Neural progenitor cell (in vitro differentiated cells): Measurements from ENCODE around the gene MT1X. TPM values are rescaled to one million over a fixed set of nuclear protein-coding genes. Genes with fewer than 3 reads are reported as not detected.
"Not testable (repeated sequence)": the region's sequence is repeated elsewhere in the genome, so short reads cannot be mapped to it uniquely, and the experiment has no call there.

ENCODE experiments used
- DNase-seq: peaks from one replicate; pipeline ENCODE4 v3.0.0-alpha.2; 2016; ENCODE audit warnings: low spot score
- H2AFZ ChIP-seq: fragments of 200-600 bp; sonication (generic); replicated peaks from 2 replicates; pipeline ENCODE4 v1.6.1; 2016; ENCODE audit warnings: antibody characterized with exemption
- H3F3A ChIP-seq: fragments of 200-600 bp; sonication (generic); 2 replicates; pipeline ENCODE4 v1.6.1; 2016; ENCODE audit warnings: antibody characterized with exemption, low read depth
- H3K27ac ChIP-seq: fragments of 200-600 bp; sonication (generic); 2 replicates; pipeline ENCODE4 v1.5.1; 2016; ENCODE audit warnings: mild to moderate bottlenecking
- H3K27me3 ChIP-seq: fragments of 200-600 bp; sonication (generic); 2 replicates; pipeline ENCODE4 v1.6.1; 2016; ENCODE audit warnings: mild to moderate bottlenecking, moderate library complexity
- H3K36me3 ChIP-seq: fragments of 200-600 bp; sonication (generic); 2 replicates; pipeline ENCODE4 v1.5.1; 2016
- H3K4me1 ChIP-seq: fragments of 200-600 bp; sonication (generic); 2 replicates; pipeline ENCODE4 v1.6.1; 2016; ENCODE audit warnings: mixed run types
- H3K4me2 ChIP-seq: fragments of 200-600 bp; sonication (generic); 2 replicates; pipeline ENCODE4 v1.6.1; 2016
- H3K4me3 ChIP-seq: fragments of 200-600 bp; sonication (generic); 2 replicates; pipeline ENCODE4 v1.5.1; 2016
- H3K79me2 ChIP-seq: fragments of 200-600 bp; sonication (generic); 2 replicates; pipeline ENCODE4 v1.6.1; 2016; ENCODE audit warnings: low read depth
- H3K9ac ChIP-seq: fragments of 200-600 bp; sonication (generic); 2 replicates; pipeline ENCODE4 v1.6.1; 2016
- H3K9me3 ChIP-seq: fragments of 200-600 bp; sonication (generic); 2 replicates; pipeline ENCODE4 v1.5.1; 2016; ENCODE audit warnings: low read depth
- H4K20me1 ChIP-seq: fragments of 200-600 bp; sonication (generic); 2 replicates; pipeline ENCODE4 v1.6.1; 2016; ENCODE audit warnings: low read depth
- H3K27ac Mint-ChIP-seq: 3 replicates; pipeline ENCODE4 v1.8.0; 2021; ENCODE audit warnings: mixed read lengths
- H3K27me3 Mint-ChIP-seq: 2 replicates; pipeline ENCODE4 v1.8.0; 2022; ENCODE audit warnings: low read depth, mild to moderate bottlenecking, inconsistent platforms, moderate library complexity, mixed read lengths; ENCODE audit not compliant: insufficient read depth
- H3K36me3 Mint-ChIP-seq: 3 replicates; pipeline ENCODE4 v1.8.0; 2021; ENCODE audit warnings: mixed read lengths
- H3K4me1 Mint-ChIP-seq: 3 replicates; pipeline ENCODE4 v1.8.0; 2021; ENCODE audit warnings: mixed read lengths
- H3K4me3 Mint-ChIP-seq: 3 replicates; pipeline ENCODE4 v1.8.0; 2021; ENCODE audit warnings: mild to moderate bottlenecking, moderate library complexity, mixed read lengths
- H3K9me3 Mint-ChIP-seq: 3 replicates; pipeline ENCODE4 v1.8.0; 2020; ENCODE audit warnings: mixed read lengths
- EZH2 ChIP-seq: fragments of 200-600 bp; sonication (generic); IDR thresholded peaks from 2 replicates; pipeline ENCODE4 v1.6.1; 2017; ENCODE audit warnings: antibody characterized with exemption, mild to moderate bottlenecking, moderate library complexity
- EZH2phosphoT487 ChIP-seq: fragments of 200-600 bp; sonication (generic); IDR thresholded peaks from 2 replicates; pipeline ENCODE4 v1.6.1; 2017; ENCODE audit warnings: antibody characterized with exemption
- total RNA-seq: library from RNA; depleted of rRNA; stranded (reverse); fragments of >200 nt; gene quantifications from 2 replicates; pipeline ENCODE4 v1.2.3, GENCODE V29; 2015; ENCODE audit warnings: low replicate concordance
- TF ChIP-seq, protein P1 (sequence below): fragments of 200-600 bp; sonication (generic); IDR thresholded peaks from 2 replicates; pipeline ENCODE4 v1.5.1; 2017; ENCODE audit warnings: antibody characterized with exemption, mild to moderate bottlenecking

Gene MT1X
- total RNA-seq, 1 donor from 2014 or later: not detected

DNA sequence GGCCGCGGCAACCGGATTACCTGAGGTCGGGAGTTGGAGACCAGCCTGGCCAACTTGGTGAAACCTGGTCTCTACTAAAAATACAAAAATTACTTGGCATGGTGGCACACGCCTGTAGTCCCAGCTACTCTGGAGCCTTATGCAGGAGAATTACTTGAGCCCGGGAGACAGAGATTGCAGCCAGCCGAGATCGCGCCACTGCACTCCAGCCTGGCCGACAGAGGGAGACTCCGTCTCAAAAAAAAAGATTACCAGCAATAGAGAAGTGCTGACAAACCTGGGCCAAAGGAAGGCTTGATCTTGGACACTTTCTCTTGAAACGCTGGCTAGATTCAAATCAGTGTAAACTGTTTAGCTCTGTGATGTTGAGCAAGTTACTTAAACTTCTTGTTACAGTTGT is 8.3 kb upstream of the MT1X start:
- no peak overlapping the region for H3K9ac ChIP-seq
- no peaks in the 10 kb centered on the region for H3K79me2 ChIP-seq
- Mint-ChIP-seq H3K27ac (no peak overlapping the region), H3K9me3 (no peaks in the 10 kb centered on the region), H3K36me3 (no peaks in the 10 kb centered on the region), H3K4me3 (no peak overlapping the region), H3K27me3 (peaks cover 61% of the 10 kb centered on the region), H3K4me1 (no peaks in the 10 kb centered on the region)
- H3K4me2 ChIP-seq: no peak overlapping the region
- peaks cover 11% of the 10 kb centered on the region for H4K20me1 ChIP-seq
- no peak overlapping the region for H3K4me3 ChIP-seq
- peak; percentile 52 for DNase-seq
- H2AFZ ChIP-seq: no peak overlapping the region
- peaks cover 13% of the 10 kb centered on the region for H3F3A ChIP-seq
- no peak for TF ChIP-seq EZH2
- TF ChIP-seq EZH2phosphoT487: no peak
- TF ChIP-seq, protein P1, sequence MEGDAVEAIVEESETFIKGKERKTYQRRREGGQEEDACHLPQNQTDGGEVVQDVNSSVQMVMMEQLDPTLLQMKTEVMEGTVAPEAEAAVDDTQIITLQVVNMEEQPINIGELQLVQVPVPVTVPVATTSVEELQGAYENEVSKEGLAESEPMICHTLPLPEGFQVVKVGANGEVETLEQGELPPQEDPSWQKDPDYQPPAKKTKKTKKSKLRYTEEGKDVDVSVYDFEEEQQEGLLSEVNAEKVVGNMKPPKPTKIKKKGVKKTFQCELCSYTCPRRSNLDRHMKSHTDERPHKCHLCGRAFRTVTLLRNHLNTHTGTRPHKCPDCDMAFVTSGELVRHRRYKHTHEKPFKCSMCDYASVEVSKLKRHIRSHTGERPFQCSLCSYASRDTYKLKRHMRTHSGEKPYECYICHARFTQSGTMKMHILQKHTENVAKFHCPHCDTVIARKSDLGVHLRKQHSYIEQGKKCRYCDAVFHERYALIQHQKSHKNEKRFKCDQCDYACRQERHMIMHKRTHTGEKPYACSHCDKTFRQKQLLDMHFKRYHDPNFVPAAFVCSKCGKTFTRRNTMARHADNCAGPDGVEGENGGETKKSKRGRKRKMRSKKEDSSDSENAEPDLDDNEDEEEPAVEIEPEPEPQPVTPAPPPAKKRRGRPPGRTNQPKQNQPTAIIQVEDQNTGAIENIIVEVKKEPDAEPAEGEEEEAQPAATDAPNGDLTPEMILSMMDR: peak; percentile 70
- peaks cover 100% of the 10 kb centered on the region for H3K27me3 ChIP-seq
- H3K4me1 ChIP-seq: peaks cover 3% of the 10 kb centered on the region
- H3K27ac ChIP-seq: no peak overlapping the region
- no peaks in the 10 kb centered on the region for H3K9me3 ChIP-seq
- H3K36me3 ChIP-seq: no peaks in the 10 kb centered on the region

DNA sequence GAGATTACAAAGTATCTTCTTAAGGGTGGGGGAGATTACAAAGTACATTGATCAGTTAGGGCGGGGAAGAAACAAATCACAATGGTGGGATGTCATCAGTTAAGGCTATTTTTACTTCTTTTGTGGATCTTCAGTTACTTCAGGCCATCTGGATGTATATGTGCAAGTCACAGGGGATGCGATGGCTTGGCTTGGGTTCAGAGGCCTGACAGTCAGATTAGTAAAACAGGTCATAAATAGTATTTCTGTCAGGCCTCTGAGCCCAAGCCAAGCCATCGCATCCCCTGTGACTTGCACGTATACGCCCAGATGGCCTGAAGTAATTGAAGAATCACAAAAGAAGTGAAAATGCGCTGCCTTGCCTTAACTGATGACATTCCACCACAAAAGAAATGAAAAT is 7.7 kb upstream of the MT1X start:
- not testable (repeated sequence) for H2AFZ ChIP-seq, H3K4me3 Mint-ChIP-seq, DNase-seq, H3K9ac ChIP-seq, H3K4me2 ChIP-seq, H3K27ac ChIP-seq, H3K79me2 ChIP-seq, H4K20me1 ChIP-seq, H3K27ac Mint-ChIP-seq, H3K36me3 Mint-ChIP-seq, H3K4me1 Mint-ChIP-seq, H3K4me3 ChIP-seq, H3K36me3 ChIP-seq, H3K9me3 ChIP-seq, H3K4me1 ChIP-seq, H3K9me3 Mint-ChIP-seq
- peaks cover 100% of the 10 kb centered on the region for H3K27me3 ChIP-seq
- peaks cover 58% of the 10 kb centered on the region for H3K27me3 Mint-ChIP-seq
- H3F3A ChIP-seq: peaks cover 13% of the 10 kb centered on the region

DNA sequence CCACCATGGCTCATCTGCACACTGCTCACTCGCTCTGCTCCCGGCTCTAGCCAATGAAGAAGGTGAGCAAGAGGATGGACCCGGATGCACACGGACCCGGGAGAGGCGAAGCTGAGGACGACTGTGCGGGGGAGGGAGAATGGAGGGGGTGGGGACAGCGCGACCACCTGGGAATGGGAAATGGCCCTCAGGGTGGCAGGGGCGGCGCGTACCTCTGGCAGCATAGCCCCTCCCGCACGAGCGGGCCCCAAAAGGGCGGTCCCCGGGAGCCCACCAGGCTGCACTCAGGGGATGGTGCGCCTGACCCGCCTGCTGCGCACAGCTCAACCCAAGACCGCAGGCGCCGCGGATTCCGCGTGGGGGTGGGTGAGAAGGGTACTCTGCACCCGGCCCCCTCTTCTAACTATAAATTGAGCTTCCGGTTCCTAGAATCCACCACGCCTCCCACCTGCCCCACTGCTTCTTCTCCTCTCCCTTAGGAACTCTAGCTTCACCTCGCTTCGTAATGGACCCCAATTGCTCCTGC is 6.5 kb upstream of the MT1X start:
- peaks cover 99% of the 10 kb centered on the region for H3K27me3 ChIP-seq
- H3K4me3 ChIP-seq: peak overlapping the region; percentile 45
- H3F3A ChIP-seq: peaks cover 15% of the 10 kb centered on the region
- no peak for TF ChIP-seq EZH2phosphoT487
- peak; percentile 59 for TF ChIP-seq EZH2
- no peaks in the 10 kb centered on the region for H4K20me1 ChIP-seq
- no peaks in the 10 kb centered on the region for H3K4me1 ChIP-seq
- H3K9ac ChIP-seq: no peak overlapping the region
- H3K9me3 ChIP-seq: no peaks in the 10 kb centered on the region
- peak overlapping the region; percentile 73 for H3K4me2 ChIP-seq
- Mint-ChIP-seq H3K36me3 (no peaks in the 10 kb centered on the region), H3K27ac (no peak overlapping the region), H3K27me3 (peaks cover 49% of the 10 kb centered on the region), H3K4me1 (peaks cover 3% of the 10 kb centered on the region), H3K9me3 (no peaks in the 10 kb centered on the region), H3K4me3 (peak overlapping the region; percentile 59)
- no peaks in the 10 kb centered on the region for H3K36me3 ChIP-seq
- DNase-seq: no peak
- H3K79me2 ChIP-seq: no peaks in the 10 kb centered on the region
- no peak overlapping the region for H2AFZ ChIP-seq
- no peak overlapping the region for H3K27ac ChIP-seq

DNA sequence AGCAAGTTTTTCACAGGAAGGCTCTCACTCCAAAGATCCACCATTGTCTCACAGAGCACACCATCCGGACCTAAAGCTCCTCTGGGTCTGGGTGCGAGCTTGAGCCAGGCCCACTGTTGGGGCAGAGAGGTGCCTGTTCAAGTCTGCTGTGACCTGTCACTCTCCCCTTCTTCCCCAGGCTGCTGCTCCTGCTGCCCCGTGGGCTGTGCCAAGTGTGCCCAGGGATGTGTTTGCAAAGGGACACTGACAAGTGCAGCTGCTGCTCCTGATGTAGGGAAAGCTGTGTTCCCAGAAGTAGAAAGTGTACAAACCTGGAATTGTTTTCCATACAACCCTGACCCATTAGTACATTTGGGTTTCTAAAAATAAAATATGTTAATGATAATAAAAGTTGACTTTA is 4.8 kb upstream of the MT1X start:
- Mint-ChIP-seq H3K27me3 (peaks cover 38% of the 10 kb centered on the region), H3K4me3 (no peak overlapping the region), H3K36me3 (no peaks in the 10 kb centered on the region), H3K9me3 (no peaks in the 10 kb centered on the region), H3K4me1 (peaks cover 18% of the 10 kb centered on the region), H3K27ac (no peak overlapping the region)
- Histone ChIP-seq H4K20me1 (no peaks in the 10 kb centered on the region), H3K79me2 (no peaks in the 10 kb centered on the region), H3K4me1 (peaks cover 2% of the 10 kb centered on the region), H3K9ac (no peak overlapping the region), H3K27ac (no peak overlapping the region), H3K4me2 (no peak overlapping the region), H3K27me3 (peaks cover 99% of the 10 kb centered on the region), H3K4me3 (no peak overlapping the region), H3K9me3 (no peaks in the 10 kb centered on the region), H3K36me3 (no peaks in the 10 kb centered on the region), H3F3A (peaks cover 18% of the 10 kb centered on the region), H2AFZ (no peak overlapping the region)
- no peak for DNase-seq
- TF ChIP-seq EZH2phosphoT487: no peak
- no peak for TF ChIP-seq EZH2
- TF ChIP-seq, protein P1: no peak
